Fibroblast of lung (primary cell): ENCODE measurements around the gene TP53BP2. TPM values are rescaled to one million over a fixed set of nuclear protein-coding genes. Genes with fewer than 3 reads are reported as not detected.
"Not testable (repeated sequence)": the region's sequence is repeated elsewhere in the genome, so short reads cannot be mapped to it uniquely, and the experiment has no call there.

Source experiments
- DNase-seq, 2 donors: peaks; one replicate each; pipeline versions ENCODE4 v3.0.0 to v3.0.0-alpha.2; 2010; ENCODE audit warnings: low read depth in 2 of 2
- H2AFZ ChIP-seq: 2 replicates; pipeline ENCODE4 v1.5.1; 2012; ENCODE audit warnings: low read length, control low read depth, inconsistent platforms
- H3K27ac ChIP-seq: 2 replicates; pipeline ENCODE4 v1.5.1; 2011; ENCODE audit warnings: low read length, control low read depth; ENCODE audit not compliant: insufficient read depth
- H3K27me3 ChIP-seq: 2 replicates; pipeline ENCODE4 v1.5.1; 2011; ENCODE audit warnings: mild to moderate bottlenecking, low read length; ENCODE audit not compliant: control insufficient read depth, insufficient read depth
- H3K36me3 ChIP-seq: 2 replicates; pipeline ENCODE4 v1.5.1; 2011; ENCODE audit warnings: low read length; ENCODE audit not compliant: control insufficient read depth, insufficient read depth
- H3K4me1 ChIP-seq: 2 replicates; pipeline ENCODE4 v1.5.1; 2011; ENCODE audit warnings: low read length; ENCODE audit not compliant: control insufficient read depth, insufficient read depth; ENCODE audit errors: extremely low read depth
- H3K4me2 ChIP-seq: 2 replicates; pipeline ENCODE4 v1.5.1; 2011; ENCODE audit warnings: low read length, control low read depth; ENCODE audit not compliant: insufficient read depth; ENCODE audit errors: extremely low read depth
- H3K4me3 ChIP-seq, 4 experiments: fragments of 200-600 bp in 1 of 4; sonication (generic) in 1 of 4; replicated peaks in 1 of 4; 2 replicates each; pipeline ENCODE4 v1.5.1; 2011 to 2016; ENCODE audit warnings: low read length in 4 of 4, low read depth in 3 of 4, mild to moderate bottlenecking in 3 of 4, control low read depth in 2 of 4, inconsistent platforms in 1 of 4, mixed read lengths in 1 of 4; ENCODE audit not compliant: insufficient read depth in 1 of 4; ENCODE audit errors: control extremely low read depth in 1 of 4
- H3K79me2 ChIP-seq: 2 replicates; pipeline ENCODE4 v1.5.1; 2012; ENCODE audit warnings: mild to moderate bottlenecking, low read length, inconsistent platforms; ENCODE audit not compliant: control insufficient read depth, insufficient read depth
- H3K9ac ChIP-seq: 2 replicates; pipeline ENCODE4 v1.5.1; 2011; ENCODE audit warnings: mild to moderate bottlenecking, low read length, control low read depth; ENCODE audit not compliant: insufficient read depth
- H3K9me3 ChIP-seq: 2 replicates; pipeline ENCODE4 v1.5.1; 2012; ENCODE audit warnings: low read depth, low read length; ENCODE audit not compliant: control insufficient read depth, insufficient read depth
- H4K20me1 ChIP-seq: 2 replicates; pipeline ENCODE4 v1.5.1; 2011; ENCODE audit warnings: low read length; ENCODE audit not compliant: control insufficient read depth, insufficient read depth; ENCODE audit errors: extremely low read depth
- CTCF ChIP-seq, 2 donors: IDR thresholded peaks in 1 of 2; conservative IDR thresholded peaks in 1 of 2; 1 replicate in 1 of 2; 2 replicates in 1 of 2; pipeline ENCODE4 v1.5.1; 2011 to 2012; ENCODE audit warnings: low read length in 2 of 2, control low read depth in 1 of 2, inconsistent platforms in 1 of 2, low read depth in 1 of 2, mild to moderate bottlenecking in 1 of 2
- EZH2 ChIP-seq: IDR thresholded peaks from 2 replicates; pipeline ENCODE4 v1.5.1; 2012; ENCODE audit warnings: low read length, control low read depth, mild to moderate bottlenecking; ENCODE audit errors: missing control alignments
- polyA plus RNA-seq, 2 donors: library from polyadenylated mRNA; depleted of rRNA in 1 of 2; stranded (reverse) in 1 of 2; unstranded in 1 of 2; fragments of >200 nt; gene quantifications; 2 replicates each; pipeline ENCODE4 v1.2.1, GENCODE V29; 2011 to 2012; ENCODE audit warnings: missing spikeins in 1 of 2
- total RNA-seq: library from RNA; depleted of rRNA; stranded (reverse); fragments of >200 nt; gene quantifications from 2 replicates; pipeline ENCODE4 v1.2.1, GENCODE V29; 2014

TP53BP2 gene
- total and polyA plus RNA-seq, 2 donors (not counting 1 experiment from before 2014, with no cell fraction given) = 28.4 to 30.4 TPM

- no peak overlapping the region for H2AFZ ChIP-seq
- no peaks in the 10 kb centered on the region for H3K9me3 ChIP-seq
- H3K36me3 ChIP-seq = peaks cover 30% of the 10 kb centered on the region
- peak in 1 of 2 donors; percentile 84 for DNase-seq
- H3K4me2 ChIP-seq = no peak overlapping the region
- H3K4me1 ChIP-seq = peaks cover 12% of the 10 kb centered on the region
- no peaks in the 10 kb centered on the region for H3K27me3 ChIP-seq
- no peaks in the 10 kb centered on the region for H4K20me1 ChIP-seq
- H3K27ac ChIP-seq = no peak overlapping the region
- H3K4me3 ChIP-seq = no peak overlapping the region
- H3K79me2 ChIP-seq = peaks cover 69% of the 10 kb centered on the region
- no peak overlapping the region for H3K9ac ChIP-seq
- TF ChIP-seq CTCF (conservative IDR thresholded peaks at IDR 0.05 in 1 of 2, IDR thresholded peaks at IDR 0.05 in 1 of 2; ENCODE audit: low read depth in 1 of 2, low read length in 2 of 2) (no peak), EZH2 (no peak)
Measured at GRCh38 chr1:223741861-223742260, 103.9 kb downstream of the TP53BP2 start.

DNA sequence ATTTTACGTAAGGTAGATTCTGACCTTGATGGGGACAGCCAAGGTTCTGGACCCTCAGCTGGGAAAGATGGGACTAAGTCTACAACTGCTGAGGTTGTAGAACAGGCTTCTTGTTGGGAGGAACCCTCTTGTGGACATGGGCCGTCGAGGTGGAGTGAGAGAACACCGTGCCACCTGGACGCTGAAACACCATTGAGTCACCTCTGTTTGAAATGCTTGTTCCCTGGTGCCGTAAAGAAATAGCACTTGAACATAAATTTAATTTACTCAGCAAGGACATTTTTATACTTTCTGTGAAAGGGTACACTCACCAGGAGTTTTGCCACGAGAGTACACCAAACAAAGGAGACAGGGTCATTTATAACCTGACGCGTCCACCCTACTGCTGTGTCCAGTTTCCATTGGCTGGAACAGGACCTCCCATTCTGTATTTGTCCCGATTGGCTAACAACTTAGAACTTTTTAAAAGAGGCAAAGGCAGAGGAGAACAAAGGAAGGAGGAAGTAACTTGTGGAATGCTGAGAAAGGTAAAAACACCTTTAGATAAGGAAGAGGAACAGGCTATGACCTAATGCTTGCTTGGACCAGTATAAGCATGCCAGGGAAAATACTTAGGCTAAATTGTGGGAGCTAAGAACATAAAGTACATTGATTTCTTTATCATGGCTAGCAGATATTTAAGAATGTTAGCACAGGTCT, 105.6 kb downstream of the TP53BP2 start:
- Histone ChIP-seq H3K79me2 (peaks cover 78% of the 10 kb centered on the region), H3K4me1 (peaks cover 10% of the 10 kb centered on the region), H3K36me3 (peaks cover 22% of the 10 kb centered on the region)
- not testable (repeated sequence) for H3K4me2 ChIP-seq, DNase-seq, H2AFZ ChIP-seq, H3K4me3 ChIP-seq, H3K27me3 ChIP-seq, H3K9ac ChIP-seq, H3K9me3 ChIP-seq, H3K27ac ChIP-seq, H4K20me1 ChIP-seq

- H3K4me3 ChIP-seq = no peak overlapping the region
- H2AFZ ChIP-seq = no peak overlapping the region
- H3K79me2 ChIP-seq = peaks cover 82% of the 10 kb centered on the region
- H3K4me2 ChIP-seq = no peak overlapping the region
- no peaks in the 10 kb centered on the region for H3K27me3 ChIP-seq
- H3K36me3 ChIP-seq = peaks cover 19% of the 10 kb centered on the region
- H4K20me1 ChIP-seq = no peaks in the 10 kb centered on the region
- no peak for DNase-seq
- TF ChIP-seq EZH2 (no peak), CTCF (conservative IDR thresholded peaks at IDR 0.05 in 1 of 2, IDR thresholded peaks at IDR 0.05 in 1 of 2; ENCODE audit: low read depth in 1 of 2, low read length in 2 of 2) (no peak)
- H3K9ac ChIP-seq = no peak overlapping the region
- no peak overlapping the region for H3K27ac ChIP-seq
- H3K9me3 ChIP-seq = no peaks in the 10 kb centered on the region
- peaks cover 7% of the 10 kb centered on the region for H3K4me1 ChIP-seq
Measured at GRCh38 chr1:223739366-223740037, 106.2 kb downstream of the TP53BP2 start.
